H1 (cell line): ENCODE measurements around the gene FHAD1. TPM values are rescaled to one million over a fixed set of nuclear protein-coding genes. Genes with fewer than 3 reads are reported as not detected.

ENCODE experiments used
- CTBP2 ChIP-seq: IDR thresholded peaks from 2 replicates; pipeline ENCODE4 v1.7.0; 2011; ENCODE audit warnings: borderline replicate concordance, mild to moderate bottlenecking, moderate library complexity, mixed read lengths, low read length; ENCODE audit not compliant: insufficient read depth, insufficient read length
- KDM5A ChIP-seq: fragments of 200-600 bp; IDR thresholded peaks from 2 replicates; pipeline ENCODE4 v1.7.1; 2012; ENCODE audit warnings: mild to moderate bottlenecking, low read length, inconsistent platforms, mixed read lengths
- MAX ChIP-seq: IDR thresholded peaks from 2 replicates; pipeline ENCODE4 v1.6.1; 2012; ENCODE audit warnings: inconsistent platforms
- RAD21 ChIP-seq, 2 experiments: IDR thresholded peaks in 1 of 2; conservative IDR thresholded peaks in 1 of 2; 2 replicates each; pipeline ENCODE4 v1.6.1; 2011; ENCODE audit warnings: low read depth in 2 of 2, low read length in 2 of 2, improper control_type of control experiment in 1 of 2, inconsistent platforms in 1 of 2, mild to moderate bottlenecking in 1 of 2, moderate library complexity in 1 of 2
- RXRA ChIP-seq: IDR thresholded peaks from 2 replicates; pipeline ENCODE4 v1.6.1; 2011; ENCODE audit warnings: low read depth, mild to moderate bottlenecking, low read length, moderate library complexity; ENCODE audit not compliant: insufficient read depth
- polyA plus RNA-seq, 7 experiments: library from polyadenylated mRNA; depleted of rRNA in 3 of 7; stranded (reverse) in 5 of 7; unstranded in 2 of 7; fragments of >200 nt in 5 of 7; fragments of 200-250 nt in 2 of 7; gene quantifications; 1 replicate in 5 of 7; 2 replicates in 1 of 7; 4 replicates in 1 of 7; pipeline versions ENCODE4 v1.2.1 to v1.2.3, GENCODE V29; 2011 to 2013; ENCODE audit warnings: missing spikeins in 2 of 7, mixed read lengths in 2 of 7
- total RNA-seq: library from RNA; stranded (reverse); fragmentation: NEBNext Ultra II Directional; extraction: Animal tissue kit (Norgen Biotek cat#: 25700); gene quantifications from 2 replicates; pipeline ENCODE4 v1.2.1, GENCODE V29; 2021
- TF ChIP-seq, protein P1 (sequence below): fragments of 300-600 bp; sonication (generic); IDR thresholded peaks from 2 replicates; pipeline ENCODE4 v1.7.1; 2012; ENCODE audit warnings: low read length, moderate library complexity, mild to moderate bottlenecking, inconsistent platforms; ENCODE audit not compliant: insufficient replicate concordance

The FHAD1 gene
- total and polyA plus RNA-seq, 2 of the 8 experiments (the other 6 are each of a cell fraction or from before 2014, with no cell fraction given), result 0.39 to 0.69 TPM

GRCh38 chr1:15222653-15223303, 24.2 kb upstream of the FHAD1 start (continued):
- no peak for TF ChIP-seq CTBP2
- TF ChIP-seq KDM5A, result no peak
- TF ChIP-seq RAD21 (IDR thresholded peaks at IDR 0.05 in 1 of 2, conservative IDR thresholded peaks at IDR 0.05 in 1 of 2; ENCODE audit: low read depth in 2 of 2, low read length in 2 of 2), result no peak
- no peak for TF ChIP-seq MAX
- TF ChIP-seq, protein P1, sequence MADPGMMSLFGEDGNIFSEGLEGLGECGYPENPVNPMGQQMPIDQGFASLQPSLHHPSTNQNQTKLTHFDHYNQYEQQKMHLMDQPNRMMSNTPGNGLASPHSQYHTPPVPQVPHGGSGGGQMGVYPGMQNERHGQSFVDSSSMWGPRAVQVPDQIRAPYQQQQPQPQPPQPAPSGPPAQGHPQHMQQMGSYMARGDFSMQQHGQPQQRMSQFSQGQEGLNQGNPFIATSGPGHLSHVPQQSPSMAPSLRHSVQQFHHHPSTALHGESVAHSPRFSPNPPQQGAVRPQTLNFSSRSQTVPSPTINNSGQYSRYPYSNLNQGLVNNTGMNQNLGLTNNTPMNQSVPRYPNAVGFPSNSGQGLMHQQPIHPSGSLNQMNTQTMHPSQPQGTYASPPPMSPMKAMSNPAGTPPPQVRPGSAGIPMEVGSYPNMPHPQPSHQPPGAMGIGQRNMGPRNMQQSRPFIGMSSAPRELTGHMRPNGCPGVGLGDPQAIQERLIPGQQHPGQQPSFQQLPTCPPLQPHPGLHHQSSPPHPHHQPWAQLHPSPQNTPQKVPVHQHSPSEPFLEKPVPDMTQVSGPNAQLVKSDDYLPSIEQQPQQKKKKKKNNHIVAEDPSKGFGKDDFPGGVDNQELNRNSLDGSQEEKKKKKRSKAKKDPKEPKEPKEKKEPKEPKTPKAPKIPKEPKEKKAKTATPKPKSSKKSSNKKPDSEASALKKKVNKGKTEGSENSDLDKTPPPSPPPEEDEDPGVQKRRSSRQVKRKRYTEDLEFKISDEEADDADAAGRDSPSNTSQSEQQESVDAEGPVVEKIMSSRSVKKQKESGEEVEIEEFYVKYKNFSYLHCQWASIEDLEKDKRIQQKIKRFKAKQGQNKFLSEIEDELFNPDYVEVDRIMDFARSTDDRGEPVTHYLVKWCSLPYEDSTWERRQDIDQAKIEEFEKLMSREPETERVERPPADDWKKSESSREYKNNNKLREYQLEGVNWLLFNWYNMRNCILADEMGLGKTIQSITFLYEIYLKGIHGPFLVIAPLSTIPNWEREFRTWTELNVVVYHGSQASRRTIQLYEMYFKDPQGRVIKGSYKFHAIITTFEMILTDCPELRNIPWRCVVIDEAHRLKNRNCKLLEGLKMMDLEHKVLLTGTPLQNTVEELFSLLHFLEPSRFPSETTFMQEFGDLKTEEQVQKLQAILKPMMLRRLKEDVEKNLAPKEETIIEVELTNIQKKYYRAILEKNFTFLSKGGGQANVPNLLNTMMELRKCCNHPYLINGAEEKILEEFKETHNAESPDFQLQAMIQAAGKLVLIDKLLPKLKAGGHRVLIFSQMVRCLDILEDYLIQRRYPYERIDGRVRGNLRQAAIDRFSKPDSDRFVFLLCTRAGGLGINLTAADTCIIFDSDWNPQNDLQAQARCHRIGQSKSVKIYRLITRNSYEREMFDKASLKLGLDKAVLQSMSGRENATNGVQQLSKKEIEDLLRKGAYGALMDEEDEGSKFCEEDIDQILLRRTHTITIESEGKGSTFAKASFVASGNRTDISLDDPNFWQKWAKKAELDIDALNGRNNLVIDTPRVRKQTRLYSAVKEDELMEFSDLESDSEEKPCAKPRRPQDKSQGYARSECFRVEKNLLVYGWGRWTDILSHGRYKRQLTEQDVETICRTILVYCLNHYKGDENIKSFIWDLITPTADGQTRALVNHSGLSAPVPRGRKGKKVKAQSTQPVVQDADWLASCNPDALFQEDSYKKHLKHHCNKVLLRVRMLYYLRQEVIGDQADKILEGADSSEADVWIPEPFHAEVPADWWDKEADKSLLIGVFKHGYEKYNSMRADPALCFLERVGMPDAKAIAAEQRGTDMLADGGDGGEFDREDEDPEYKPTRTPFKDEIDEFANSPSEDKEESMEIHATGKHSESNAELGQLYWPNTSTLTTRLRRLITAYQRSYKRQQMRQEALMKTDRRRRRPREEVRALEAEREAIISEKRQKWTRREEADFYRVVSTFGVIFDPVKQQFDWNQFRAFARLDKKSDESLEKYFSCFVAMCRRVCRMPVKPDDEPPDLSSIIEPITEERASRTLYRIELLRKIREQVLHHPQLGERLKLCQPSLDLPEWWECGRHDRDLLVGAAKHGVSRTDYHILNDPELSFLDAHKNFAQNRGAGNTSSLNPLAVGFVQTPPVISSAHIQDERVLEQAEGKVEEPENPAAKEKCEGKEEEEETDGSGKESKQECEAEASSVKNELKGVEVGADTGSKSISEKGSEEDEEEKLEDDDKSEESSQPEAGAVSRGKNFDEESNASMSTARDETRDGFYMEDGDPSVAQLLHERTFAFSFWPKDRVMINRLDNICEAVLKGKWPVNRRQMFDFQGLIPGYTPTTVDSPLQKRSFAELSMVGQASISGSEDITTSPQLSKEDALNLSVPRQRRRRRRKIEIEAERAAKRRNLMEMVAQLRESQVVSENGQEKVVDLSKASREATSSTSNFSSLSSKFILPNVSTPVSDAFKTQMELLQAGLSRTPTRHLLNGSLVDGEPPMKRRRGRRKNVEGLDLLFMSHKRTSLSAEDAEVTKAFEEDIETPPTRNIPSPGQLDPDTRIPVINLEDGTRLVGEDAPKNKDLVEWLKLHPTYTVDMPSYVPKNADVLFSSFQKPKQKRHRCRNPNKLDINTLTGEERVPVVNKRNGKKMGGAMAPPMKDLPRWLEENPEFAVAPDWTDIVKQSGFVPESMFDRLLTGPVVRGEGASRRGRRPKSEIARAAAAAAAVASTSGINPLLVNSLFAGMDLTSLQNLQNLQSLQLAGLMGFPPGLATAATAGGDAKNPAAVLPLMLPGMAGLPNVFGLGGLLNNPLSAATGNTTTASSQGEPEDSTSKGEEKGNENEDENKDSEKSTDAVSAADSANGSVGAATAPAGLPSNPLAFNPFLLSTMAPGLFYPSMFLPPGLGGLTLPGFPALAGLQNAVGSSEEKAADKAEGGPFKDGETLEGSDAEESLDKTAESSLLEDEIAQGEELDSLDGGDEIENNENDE, result no peak
- no peak for TF ChIP-seq RXRA
